ENCODE results near the gene ARL6IP4.

Gene ARL6IP4

GRCh38 chr12:122979001-122979907, 1.2 kb upstream of the ARL6IP4 start:
- TF ChIP-seq CTCF (IDR thresholded peaks at IDR 0.05; ENCODE audit: insufficient read depth, missing control alignments), result no peak
- FAIRE-seq (no peak), DNase-seq (ENCODE audit: insufficient read length, low spot score) (no peak)

- FAIRE-seq (no peak), DNase-seq (ENCODE audit: insufficient read length, low spot score) (no peak)
- no peak for TF ChIP-seq CTCF (IDR thresholded peaks at IDR 0.05; ENCODE audit: insufficient read depth, missing control alignments)
Measured at GRCh38 chr12:122979908-122980182, 636 bp upstream of the ARL6IP4 start.

GRCh38 chr12:122981036-122981471, 573 bp downstream of the ARL6IP4 start:
- FAIRE-seq, result no peak
- DNase-seq (ENCODE audit: insufficient read length, low spot score), result no peak
- peak; percentile 2 for TF ChIP-seq CTCF (IDR thresholded peaks at IDR 0.05; ENCODE audit: insufficient read depth, missing control alignments)

GRCh38 chr12:122981587-122982476, 1.4 kb downstream of the ARL6IP4 start:
- no peak for FAIRE-seq
- TF ChIP-seq CTCF (IDR thresholded peaks at IDR 0.05; ENCODE audit: insufficient read depth, missing control alignments), result no peak
- no peak for DNase-seq (ENCODE audit: insufficient read length, low spot score)

- TF ChIP-seq CTCF (IDR thresholded peaks at IDR 0.05; ENCODE audit: insufficient read depth, missing control alignments), result no peak
- DNase-seq (ENCODE audit: insufficient read length, low spot score), result no peak
- no peak for FAIRE-seq
Measured at GRCh38 chr12:122982477-122982815, 2.0 kb downstream of the ARL6IP4 start.

GRCh38 chr12:122982963-122983788, 2.7 kb downstream of the ARL6IP4 start:
- DNase-seq (ENCODE audit: insufficient read length, low spot score) (no peak), FAIRE-seq (no peak)
- TF ChIP-seq CTCF (IDR thresholded peaks at IDR 0.05; ENCODE audit: insufficient read depth, missing control alignments), result no peak
